HEK293T (cell line): ENCODE measurements around the gene NAAA.

ENCODE experiments used
- CTCF ChIA-PET: fragments of 350-600 bp; formaldehyde crosslinking; extraction: SDS; loops from one replicate; lab custom pipeline; 2021; ENCODE audit warnings: antibody characterized with exemption, inconsistent platforms; lab: Yijun Ruan, JAX
- POLR2A ChIA-PET: fragments of 350-600 bp; formaldehyde crosslinking; extraction: SDS; loops from one replicate; lab custom pipeline; 2020; ENCODE audit warnings: antibody characterized with exemption, inconsistent platforms; lab: Yijun Ruan, JAX
- DNase-seq: peaks from one replicate; pipeline ENCODE4 v3.0.0; 2012; ENCODE audit warnings: mixed read lengths; ENCODE audit errors: extremely low spot score
- ARNT ChIP-seq: fragments of 450-650 bp; IDR thresholded peaks from 2 replicates; pipeline ENCODE4 v1.6.1; 2017; ENCODE audit warnings: mild to moderate bottlenecking
- BHLHE40 ChIP-seq: fragments of 450-650 bp; IDR thresholded peaks from 2 replicates; pipeline ENCODE4 v1.6.1; 2016; ENCODE audit warnings: mild to moderate bottlenecking, moderate library complexity, borderline replicate concordance
- CTBP1 ChIP-seq: fragments of 450-650 bp; IDR thresholded peaks from 2 replicates; pipeline ENCODE4 v1.6.1; 2016; ENCODE audit warnings: borderline replicate concordance
- ELF4 ChIP-seq: fragments of 450-650 bp; IDR thresholded peaks from 2 replicates; pipeline ENCODE4 v1.6.1; 2017; ENCODE audit warnings: antibody characterized with exemption
- FOXA1 ChIP-seq: fragments of 450-650 bp; IDR thresholded peaks from 2 replicates; pipeline ENCODE4 v1.6.1; 2016; ENCODE audit warnings: mild to moderate bottlenecking
- FOXK2 ChIP-seq: fragments of 450-650 bp; IDR thresholded peaks from 2 replicates; pipeline ENCODE4 v1.6.1; 2016; ENCODE audit warnings: mild to moderate bottlenecking
- FOXM1 ChIP-seq: fragments of 450-650 bp; IDR thresholded peaks from 2 replicates; pipeline ENCODE4 v1.6.1; 2017; ENCODE audit warnings: mild to moderate bottlenecking, borderline replicate concordance
- HDGF ChIP-seq: fragments of 450-650 bp; IDR thresholded peaks from 2 replicates; pipeline ENCODE4 v1.6.1; 2017; ENCODE audit warnings: antibody characterized with exemption, borderline replicate concordance
- L3MBTL2 ChIP-seq: fragments of 450-650 bp; conservative IDR thresholded peaks from 2 replicates; pipeline ENCODE4 v1.6.1; 2016; ENCODE audit warnings: mild to moderate bottlenecking
- LEF1 ChIP-seq: fragments of 450-650 bp; IDR thresholded peaks from 2 replicates; pipeline ENCODE4 v1.6.1; 2017; ENCODE audit warnings: mild to moderate bottlenecking, borderline replicate concordance
- NFRKB ChIP-seq: fragments of 450-650 bp; IDR thresholded peaks from 2 replicates; pipeline ENCODE4 v1.6.1; 2016; ENCODE audit warnings: mild to moderate bottlenecking, moderate library complexity
- SP1 ChIP-seq: fragments of 450-650 bp; IDR thresholded peaks from 2 replicates; pipeline ENCODE4 v1.6.1; 2017
- SUZ12 ChIP-seq: fragments of 450-650 bp; IDR thresholded peaks from 2 replicates; pipeline ENCODE4 v1.6.1; 2016; ENCODE audit warnings: mild to moderate bottlenecking
- TARDBP ChIP-seq: fragments of 450-650 bp; IDR thresholded peaks from 2 replicates; pipeline ENCODE4 v1.6.1; 2016
- ZNF384 ChIP-seq: fragments of 450-650 bp; IDR thresholded peaks from 2 replicates; pipeline ENCODE4 v1.6.1; 2016
- TF ChIP-seq, protein P1 (sequence below): fragments of 450-650 bp; IDR thresholded peaks from 2 replicates; pipeline ENCODE4 v1.6.1; 2016

Gene NAAA

GRCh38 chr4:75878246-75878756 is 62.5 kb downstream of the NAAA start:
- CTCF ChIA-PET, result no interaction called here
- POLR2A ChIA-PET, result no interaction called here
- TF ChIP-seq LEF1 (no peak), ARNT (no peak), SP1 (no peak), BHLHE40 (no peak), HDGF (no peak), FOXM1 (no peak), SUZ12 (no peak), FOXK2 (no peak), NFRKB (no peak), FOXA1 (no peak)
- TF ChIP-seq, protein P1, sequence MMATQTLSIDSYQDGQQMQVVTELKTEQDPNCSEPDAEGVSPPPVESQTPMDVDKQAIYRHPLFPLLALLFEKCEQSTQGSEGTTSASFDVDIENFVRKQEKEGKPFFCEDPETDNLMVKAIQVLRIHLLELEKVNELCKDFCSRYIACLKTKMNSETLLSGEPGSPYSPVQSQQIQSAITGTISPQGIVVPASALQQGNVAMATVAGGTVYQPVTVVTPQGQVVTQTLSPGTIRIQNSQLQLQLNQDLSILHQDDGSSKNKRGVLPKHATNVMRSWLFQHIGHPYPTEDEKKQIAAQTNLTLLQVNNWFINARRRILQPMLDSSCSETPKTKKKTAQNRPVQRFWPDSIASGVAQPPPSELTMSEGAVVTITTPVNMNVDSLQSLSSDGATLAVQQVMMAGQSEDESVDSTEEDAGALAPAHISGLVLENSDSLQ, result no peak

GRCh38 chr4:75876218-75876617 is 64.6 kb downstream of the NAAA start:
- DNase-seq, result no peak
- TF ChIP-seq SUZ12 (no peak), L3MBTL2 (no peak), BHLHE40 (no peak), LEF1 (no peak), FOXA1 (no peak), FOXM1 (no peak), CTBP1 (no peak), TARDBP (no peak), HDGF (no peak), ZNF384 (no peak)
- POLR2A ChIA-PET, result no interaction called here
- CTCF ChIA-PET, result interaction anchor here (1.9 kb wide), 1 partner anchor 19 kb away, joined by 5 read pairs; no protein-coding TSS in a partner anchor

More at GRCh38 chr4:75878246-75878756, 62.5 kb downstream of the NAAA start:
- DNase-seq, result no peak

GRCh38 chr4:75869100-75869499 is 71.7 kb downstream of the NAAA start:
- DNase-seq, result no peak
- TF ChIP-seq L3MBTL2 (no peak), ARNT (no peak), SUZ12 (no peak), NFRKB (no peak), ZNF384 (no peak), FOXA1 (no peak), TARDBP (no peak), SP1 (no peak), FOXK2 (no peak), LEF1 (no peak), ELF4 (no peak), FOXM1 (no peak), BHLHE40 (no peak), HDGF (no peak), CTBP1 (no peak)
- TF ChIP-seq, protein P1, result no peak
- ChIA-PET CTCF (interaction anchor here (1.5 kb wide), 1 partner anchor 21 kb away, joined by 4 read pairs; no protein-coding TSS in a partner anchor), POLR2A (no interaction called here)

DNA sequence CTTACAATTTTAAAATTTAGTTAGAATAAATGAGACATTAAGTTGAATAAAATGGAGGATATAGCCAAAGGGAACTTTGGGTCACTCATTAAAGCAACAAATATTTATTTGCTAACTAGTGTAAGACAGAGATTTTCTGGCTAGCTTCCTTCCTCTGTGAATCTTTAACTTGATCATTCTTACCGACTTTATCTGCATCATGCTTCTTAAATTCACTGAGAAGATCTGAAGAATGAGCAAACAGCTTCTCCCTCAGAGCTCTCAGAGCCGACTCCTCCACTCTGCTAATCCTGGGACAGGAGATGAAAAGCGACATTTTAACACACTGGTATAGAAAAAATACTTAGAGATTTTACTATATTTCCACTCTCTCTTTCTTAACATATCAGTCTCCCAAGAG is 73.7 kb downstream of the NAAA start:
- POLR2A ChIA-PET, result no interaction called here
- DNase-seq, result no peak
- TF ChIP-seq SUZ12 (no peak), LEF1 (no peak), NFRKB (no peak), ZNF384 (no peak), ARNT (no peak), FOXA1 (no peak), BHLHE40 (no peak)
- CTCF ChIA-PET, result no interaction called here
